Stimulated activated naive CD8-positive, alpha-beta T cell treated with anti-CD3 and anti-CD28 coated beads, Interleukin-15, amount 100 ng/mL, for 72 hours (primary cell): Measurements from ENCODE around the gene RAD18.

Source experiments
- ATAC-seq: fragments of 150-1000 bp; cut with Tn5 transposase; 2 replicates; pipeline ENCODE4 v1.10.0; 2021; ENCODE audit warnings: mild to moderate bottlenecking, moderate library complexity
- DNase-seq, 2 donors: peaks; one replicate each; pipeline ENCODE4 v3.0.0; 2021 to 2022
- H3K27ac Mint-ChIP-seq, 2 donors: one replicate each; pipeline ENCODE4 v1.8.0; 2022; ENCODE audit warnings: mild to moderate bottlenecking in 2 of 2, mixed read lengths in 2 of 2, moderate library complexity in 2 of 2
- H3K27me3 Mint-ChIP-seq: one replicate; pipeline ENCODE4 v1.8.0; 2022; ENCODE audit warnings: mixed read lengths
- H3K4me1 Mint-ChIP-seq: one replicate; pipeline ENCODE4 v1.8.0; 2022; ENCODE audit warnings: mild to moderate bottlenecking, mixed read lengths
- H3K4me3 Mint-ChIP-seq, 2 donors: one replicate each; pipeline ENCODE4 v1.8.0; 2022; ENCODE audit warnings: mild to moderate bottlenecking in 2 of 2, mixed read lengths in 2 of 2, moderate library complexity in 1 of 2
- H3K9me3 Mint-ChIP-seq, 2 donors: one replicate each; pipeline ENCODE4 v1.8.0; 2022; ENCODE audit warnings: mixed read lengths in 2 of 2

RAD18 gene

GRCh38 chr3:8873740-8874139, 89.5 kb downstream of the RAD18 start:
- no peak for DNase-seq
- no peak for ATAC-seq
- Mint-ChIP-seq H3K27ac (no peak overlapping the region), H3K4me1 (no peaks in the 10 kb centered on the region), H3K9me3 (no peaks in the 10 kb centered on the region), H3K4me3 (no peak overlapping the region), H3K27me3 (no peaks in the 10 kb centered on the region)

- Mint-ChIP-seq H3K27me3 (no peaks in the 10 kb centered on the region), H3K27ac (peak overlapping the region in 1 of 2 donors; percentile 22), H3K4me1 (no peaks in the 10 kb centered on the region), H3K9me3 (no peaks in the 10 kb centered on the region), H3K4me3 (no peak overlapping the region)
- no peak for ATAC-seq
- no peak for DNase-seq
Observed at GRCh38 chr3:8872261-8872660, 91.0 kb downstream of the RAD18 start.

GRCh38 chr3:8871306-8871705, 92.0 kb downstream of the RAD18 start:
- no peak for DNase-seq

GRCh38 chr3:8870134-8870533, 93.1 kb downstream of the RAD18 start:
- ATAC-seq (no peak), DNase-seq (no peak)
- no peaks in the 10 kb centered on the region for H3K27me3 Mint-ChIP-seq
- H3K27ac Mint-ChIP-seq: no peak overlapping the region
- no peak overlapping the region for H3K4me3 Mint-ChIP-seq
- H3K4me1 Mint-ChIP-seq: no peaks in the 10 kb centered on the region
- H3K9me3 Mint-ChIP-seq: no peaks in the 10 kb centered on the region

More at GRCh38 chr3:8871306-8871705, 92.0 kb downstream of the RAD18 start:
- H3K9me3 Mint-ChIP-seq: no peaks in the 10 kb centered on the region
- H3K4me3 Mint-ChIP-seq: no peak overlapping the region
- H3K4me1 Mint-ChIP-seq: no peaks in the 10 kb centered on the region
- no peak overlapping the region for H3K27ac Mint-ChIP-seq
- no peak for ATAC-seq
- no peaks in the 10 kb centered on the region for H3K27me3 Mint-ChIP-seq

- Mint-ChIP-seq H3K4me3 (no peak overlapping the region), H3K27ac (no peak overlapping the region), H3K9me3 (no peaks in the 10 kb centered on the region), H3K4me1 (no peaks in the 10 kb centered on the region), H3K27me3 (no peaks in the 10 kb centered on the region)
- no peak for ATAC-seq
- no peak for DNase-seq
Observed at GRCh38 chr3:8869613-8870012, 93.7 kb downstream of the RAD18 start.

GRCh38 chr3:8868996-8869395, 94.3 kb downstream of the RAD18 start:
- no peak for ATAC-seq
- H3K4me1 Mint-ChIP-seq: no peaks in the 10 kb centered on the region
- H3K4me3 Mint-ChIP-seq: no peak overlapping the region
- DNase-seq: no peak
- H3K27ac Mint-ChIP-seq: no peak overlapping the region
- no peaks in the 10 kb centered on the region for H3K27me3 Mint-ChIP-seq
- H3K9me3 Mint-ChIP-seq: no peaks in the 10 kb centered on the region

GRCh38 chr3:8867646-8868045, 95.6 kb downstream of the RAD18 start:
- ATAC-seq (no peak), DNase-seq (no peak)
- Mint-ChIP-seq H3K27ac (no peak overlapping the region), H3K4me1 (no peaks in the 10 kb centered on the region), H3K4me3 (no peak overlapping the region), H3K9me3 (no peaks in the 10 kb centered on the region), H3K27me3 (no peaks in the 10 kb centered on the region)

GRCh38 chr3:8865697-8866096, 97.6 kb downstream of the RAD18 start:
- no peak for ATAC-seq

GRCh38 chr3:8864402-8865350, 98.6 kb downstream of the RAD18 start:
- no peaks in the 10 kb centered on the region for H3K4me1 Mint-ChIP-seq
- ATAC-seq (no peak), DNase-seq (no peak)
- peak overlapping the region; percentile 64 to 80 for H3K27ac Mint-ChIP-seq
- H3K4me3 Mint-ChIP-seq: no peak overlapping the region
- H3K9me3 Mint-ChIP-seq: no peaks in the 10 kb centered on the region
- H3K27me3 Mint-ChIP-seq: no peaks in the 10 kb centered on the region

More at GRCh38 chr3:8865697-8866096, 97.6 kb downstream of the RAD18 start:
- Mint-ChIP-seq H3K9me3 (no peaks in the 10 kb centered on the region), H3K4me1 (no peaks in the 10 kb centered on the region), H3K27ac (no peak overlapping the region), H3K27me3 (no peaks in the 10 kb centered on the region), H3K4me3 (no peak overlapping the region)
- DNase-seq: no peak

GRCh38 chr3:8863891-8864290, 99.4 kb downstream of the RAD18 start:
- DNase-seq (no peak), ATAC-seq (no peak)
- Mint-ChIP-seq H3K27me3 (no peaks in the 10 kb centered on the region), H3K9me3 (no peaks in the 10 kb centered on the region), H3K4me1 (no peaks in the 10 kb centered on the region), H3K27ac (peak overlapping the region in 1 of 2 donors; percentile 80), H3K4me3 (no peak overlapping the region)

- no peak overlapping the region for H3K27ac Mint-ChIP-seq
Observed at GRCh38 chr3:8857720-8858367, 105.4 kb downstream of the RAD18 start.

GRCh38 chr3:8856721-8857120, 106.6 kb downstream of the RAD18 start:
- no peak overlapping the region for H3K27ac Mint-ChIP-seq
- no peak for DNase-seq
- H3K9me3 Mint-ChIP-seq: no peaks in the 10 kb centered on the region

More at GRCh38 chr3:8857720-8858367, 105.4 kb downstream of the RAD18 start:
- Mint-ChIP-seq H3K4me1 (peaks cover 4% of the 10 kb centered on the region), H3K9me3 (no peaks in the 10 kb centered on the region), H3K27me3 (no peaks in the 10 kb centered on the region), H3K4me3 (no peak overlapping the region)
- DNase-seq (no peak), ATAC-seq (no peak)

GRCh38 chr3:8856071-8856470, 107.2 kb downstream of the RAD18 start:
- ATAC-seq: no peak

More at GRCh38 chr3:8856721-8857120, 106.6 kb downstream of the RAD18 start:
- Mint-ChIP-seq H3K4me1 (peaks cover 4% of the 10 kb centered on the region), H3K4me3 (no peak overlapping the region), H3K27me3 (no peaks in the 10 kb centered on the region)
- ATAC-seq: no peak

GRCh38 chr3:8854656-8855055, 108.6 kb downstream of the RAD18 start:
- ATAC-seq (no peak), DNase-seq (no peak)
- Mint-ChIP-seq H3K27ac (no peak overlapping the region), H3K27me3 (no peaks in the 10 kb centered on the region), H3K9me3 (no peaks in the 10 kb centered on the region), H3K4me3 (no peak overlapping the region), H3K4me1 (peaks cover 4% of the 10 kb centered on the region)

More at GRCh38 chr3:8856071-8856470, 107.2 kb downstream of the RAD18 start:
- no peak for DNase-seq
- peaks cover 4% of the 10 kb centered on the region for H3K4me1 Mint-ChIP-seq
- H3K4me3 Mint-ChIP-seq: no peak overlapping the region
- no peaks in the 10 kb centered on the region for H3K9me3 Mint-ChIP-seq
- no peaks in the 10 kb centered on the region for H3K27me3 Mint-ChIP-seq
- no peak overlapping the region for H3K27ac Mint-ChIP-seq

- no peaks in the 10 kb centered on the region for H3K4me1 Mint-ChIP-seq
- H3K4me3 Mint-ChIP-seq: no peak overlapping the region
- H3K27me3 Mint-ChIP-seq: no peaks in the 10 kb centered on the region
- H3K27ac Mint-ChIP-seq: no peak overlapping the region
- no peaks in the 10 kb centered on the region for H3K9me3 Mint-ChIP-seq
- ATAC-seq: no peak
- no peak for DNase-seq
Observed at GRCh38 chr3:8853081-8853480, 110.2 kb downstream of the RAD18 start.

- Mint-ChIP-seq H3K4me1 (no peaks in the 10 kb centered on the region), H3K27ac (no peak overlapping the region), H3K4me3 (no peak overlapping the region), H3K9me3 (no peaks in the 10 kb centered on the region), H3K27me3 (no peaks in the 10 kb centered on the region)
- ATAC-seq (no peak), DNase-seq (no peak)
Observed at GRCh38 chr3:8852511-8852910, 110.8 kb downstream of the RAD18 start.
